Stimulated activated CD4-positive, alpha-beta T cell treated with anti-CD3 and anti-CD28 coated beads, Interleukin-15, amount 100 ng/mL, for 1 hour (primary cell): ENCODE measurements around the gene FNDC11.

Source experiments
- DNase-seq, 2 donors: peaks; one replicate each; pipeline ENCODE4 v3.0.0-alpha.2; 2020; ENCODE audit warnings: low read depth in 1 of 2, low spot score in 1 of 2

The FNDC11 gene

DNA sequence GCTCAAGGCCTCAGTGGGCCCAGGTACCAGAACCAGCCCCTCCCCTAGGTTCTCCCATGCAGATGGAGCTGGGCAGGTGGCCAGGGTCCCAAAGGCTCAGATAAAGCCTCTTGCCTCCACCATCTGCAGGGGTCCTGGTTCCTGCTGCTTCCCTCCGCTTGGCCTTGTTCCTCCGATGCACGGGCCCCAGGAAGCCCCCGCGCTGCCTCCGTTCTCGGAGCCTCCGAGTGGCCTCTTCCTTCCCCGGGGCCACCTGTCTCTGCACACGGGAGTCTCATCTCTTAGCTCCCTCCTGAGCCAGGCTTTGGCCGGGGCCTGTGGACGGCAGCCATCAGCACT, 14.9 kb upstream of the FNDC11 start:
- DNase-seq: no peak

- no peak for DNase-seq
Observed at GRCh38 chr20:63539441-63540370, 14.3 kb upstream of the FNDC11 start.

- no peak for DNase-seq
Observed at GRCh38 chr20:63540417-63541186, 13.4 kb upstream of the FNDC11 start.

DNA sequence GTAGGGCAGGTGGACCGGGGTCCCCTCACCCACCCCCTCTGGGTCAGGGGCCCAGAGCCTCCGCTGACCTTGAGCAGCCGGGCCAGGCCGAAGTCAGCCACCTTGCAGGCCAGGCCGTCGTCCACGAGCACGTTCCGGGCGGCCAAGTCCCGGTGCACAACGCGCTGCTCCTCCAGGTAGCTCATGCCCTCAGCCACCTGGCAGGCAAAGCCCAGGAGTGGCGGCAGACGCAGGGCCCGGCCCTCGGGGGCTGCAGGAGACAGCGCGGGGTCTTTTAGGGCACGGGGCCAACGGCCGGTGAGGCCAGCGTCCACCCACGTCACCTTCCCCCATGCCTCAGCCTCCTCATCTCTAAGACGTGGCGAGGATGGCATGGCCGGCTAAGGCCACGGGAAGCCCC, 12.6 kb upstream of the FNDC11 start:
- no peak for DNase-seq

GRCh38 chr20:63542031-63542559, 11.9 kb upstream of the FNDC11 start:
- no peak for DNase-seq

GRCh38 chr20:63542696-63543095, 11.3 kb upstream of the FNDC11 start:
- DNase-seq: no peak

GRCh38 chr20:63543131-63543530, 10.8 kb upstream of the FNDC11 start:
- no peak for DNase-seq

- DNase-seq: no peak
Observed at GRCh38 chr20:63543733-63544132, 10.2 kb upstream of the FNDC11 start.

DNA sequence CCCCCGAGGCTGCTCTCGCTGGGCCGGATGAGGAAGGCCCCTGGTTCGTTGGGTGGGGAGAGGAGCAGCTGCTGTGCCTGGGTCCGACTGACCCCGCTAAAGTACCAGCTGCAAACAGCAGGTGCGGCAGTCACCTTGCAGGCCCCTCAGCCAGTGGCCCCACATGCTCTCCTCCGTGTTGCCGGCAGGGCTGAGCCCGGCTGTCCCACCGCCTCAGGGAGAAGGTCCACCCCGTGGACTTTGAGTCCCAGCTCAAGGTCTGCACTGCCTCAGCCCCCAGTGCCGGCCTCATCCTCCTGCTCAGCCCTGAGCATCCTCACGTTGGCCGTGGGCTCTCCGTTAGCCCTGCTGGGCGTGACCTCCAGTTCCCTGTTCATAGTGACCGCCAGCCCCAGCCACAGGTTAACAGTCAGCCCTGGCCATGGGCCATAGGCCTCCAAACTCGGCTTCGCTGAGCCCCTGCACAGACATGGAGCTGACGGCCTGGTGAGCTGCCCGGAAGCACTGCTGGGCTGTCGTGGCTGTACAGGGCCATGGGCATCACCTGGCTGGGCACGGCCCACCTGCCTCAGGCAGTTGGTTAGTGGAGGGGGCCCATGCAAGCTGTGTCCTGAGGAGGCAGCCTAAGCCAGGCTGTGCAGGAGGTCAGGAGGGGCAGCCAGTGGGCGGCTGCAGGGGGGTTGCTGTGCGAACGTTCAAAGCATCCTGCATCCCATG, 9.6 kb upstream of the FNDC11 start:
- DNase-seq: no peak

GRCh38 chr20:63544958-63545516, 8.9 kb upstream of the FNDC11 start:
- DNase-seq: no peak

GRCh38 chr20:63545814-63546213, 8.1 kb upstream of the FNDC11 start:
- no peak for DNase-seq

GRCh38 chr20:63546256-63546955, 7.6 kb upstream of the FNDC11 start:
- DNase-seq: no peak

DNA sequence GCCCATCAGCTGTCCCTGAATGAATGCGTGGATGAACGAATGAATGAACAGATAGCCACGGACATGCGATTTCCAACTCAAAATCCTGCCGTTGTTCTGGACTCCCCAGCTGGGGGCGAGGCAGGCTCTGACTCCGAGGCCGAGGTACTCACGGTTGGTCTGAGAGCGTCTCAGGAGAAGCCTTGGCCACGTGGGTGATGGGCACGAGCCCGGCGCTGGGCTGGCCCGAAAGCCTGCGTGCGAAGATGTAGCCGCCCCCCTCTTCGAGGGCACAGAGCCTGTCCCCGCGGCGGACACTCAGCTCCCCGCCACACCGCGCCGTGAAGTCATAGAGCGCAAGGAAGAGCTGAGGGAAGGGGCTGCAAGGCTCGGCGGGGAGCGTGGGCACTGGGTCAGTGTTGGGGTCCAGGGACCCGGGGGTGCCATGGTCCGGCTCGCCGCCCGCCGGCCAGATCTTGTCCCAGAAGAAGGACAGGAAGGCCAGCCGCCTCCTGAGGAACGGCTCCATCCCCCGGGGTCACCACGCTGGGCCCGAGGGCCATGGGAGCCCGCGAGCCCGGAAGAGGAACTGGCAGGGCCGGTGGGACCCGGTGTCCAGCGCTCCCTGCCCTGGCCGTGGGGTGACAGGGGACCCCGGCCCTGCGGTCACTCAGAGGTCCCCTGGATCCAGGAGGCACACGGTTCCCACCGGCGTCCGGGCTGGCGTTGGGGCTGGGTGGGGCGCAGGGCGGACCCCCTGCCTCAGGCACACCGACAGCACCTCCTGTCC, 6.8 kb upstream of the FNDC11 start:
- DNase-seq: no peak

DNA sequence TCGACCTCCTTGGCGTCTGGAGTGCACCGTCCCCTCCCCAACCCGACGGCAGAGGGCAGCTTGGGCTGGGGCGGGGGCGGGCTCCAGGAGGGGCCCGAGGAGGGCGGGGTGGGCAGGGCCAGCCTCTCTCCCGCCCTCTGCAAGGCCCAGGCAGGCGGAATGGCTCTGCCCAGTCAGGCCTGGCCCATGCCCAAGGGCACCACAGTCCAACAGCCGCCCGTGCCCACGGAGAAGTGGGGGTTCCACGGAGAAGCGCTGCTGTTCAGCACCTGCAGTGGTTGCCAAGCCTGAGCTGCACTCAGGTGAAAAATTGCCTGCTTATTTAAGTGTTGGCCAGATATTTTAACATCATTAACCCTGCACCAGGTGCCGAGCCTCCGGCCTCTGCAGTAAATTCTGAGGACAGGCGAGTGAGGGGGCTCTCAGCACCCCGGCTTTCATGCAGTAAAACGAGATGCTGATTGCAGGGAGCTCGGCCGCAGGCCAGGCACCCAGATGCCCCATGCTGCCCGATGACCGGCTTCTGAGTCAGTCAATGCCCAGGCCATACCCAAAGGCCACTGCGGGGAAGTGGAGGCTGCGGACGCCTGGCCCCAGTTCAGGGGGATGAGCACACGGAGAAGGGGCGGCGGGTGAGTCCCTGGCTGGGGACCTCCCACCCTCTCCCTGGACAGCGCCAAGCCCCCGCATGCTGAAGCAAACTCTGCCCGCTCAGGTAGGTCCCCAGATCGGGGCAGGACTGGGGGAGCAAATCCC, 6.1 kb upstream of the FNDC11 start, which contains the start of gene SRMS:
Gene SRMS (minus strand): TSS at position 25 of the 756 bp plus-strand sequence. CDS start 286 bp downstream, outside the sequence.
- no peak for DNase-seq

DNA sequence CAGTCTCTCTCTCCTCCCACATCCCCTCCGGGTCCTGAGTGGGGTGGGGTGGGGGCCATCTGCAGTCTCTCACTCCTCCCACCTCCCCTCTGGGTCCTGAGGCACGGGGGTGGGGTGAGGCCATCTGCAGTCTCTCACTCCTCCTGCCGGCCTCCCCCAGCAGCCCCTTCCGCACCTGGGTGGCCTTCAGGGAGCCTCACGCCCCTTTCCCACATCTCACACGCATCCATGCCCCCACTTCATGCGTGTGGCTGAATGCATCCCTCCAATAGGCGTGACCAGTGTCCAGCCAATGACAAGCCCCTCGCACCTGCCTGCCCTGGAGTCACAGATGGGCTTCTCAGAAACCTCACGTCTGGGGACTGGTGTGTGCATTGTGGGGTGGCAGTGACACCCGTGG, 5.4 kb upstream of the FNDC11 start:
- no peak for DNase-seq

DNA sequence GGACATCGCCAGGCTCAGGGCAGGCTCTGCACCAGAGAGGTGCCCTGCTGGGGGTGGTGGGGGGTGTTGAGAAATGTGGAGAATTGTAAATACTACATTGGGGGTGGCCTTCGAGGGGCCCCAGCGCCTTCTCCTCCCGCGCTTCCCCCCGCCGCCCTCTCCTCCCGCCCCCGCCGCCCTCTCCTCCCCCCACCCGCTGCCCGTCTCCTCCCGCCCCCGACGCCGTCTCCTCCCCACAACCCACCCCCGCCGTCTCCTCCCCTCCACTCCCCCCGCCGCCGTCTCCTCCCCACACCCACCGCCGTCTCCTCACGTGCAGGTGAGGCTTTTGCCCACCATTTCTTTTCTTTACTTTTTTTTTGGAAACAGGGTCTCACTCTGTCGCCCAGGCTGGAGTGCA, 4.9 kb upstream of the FNDC11 start:
- DNase-seq: no peak

DNA sequence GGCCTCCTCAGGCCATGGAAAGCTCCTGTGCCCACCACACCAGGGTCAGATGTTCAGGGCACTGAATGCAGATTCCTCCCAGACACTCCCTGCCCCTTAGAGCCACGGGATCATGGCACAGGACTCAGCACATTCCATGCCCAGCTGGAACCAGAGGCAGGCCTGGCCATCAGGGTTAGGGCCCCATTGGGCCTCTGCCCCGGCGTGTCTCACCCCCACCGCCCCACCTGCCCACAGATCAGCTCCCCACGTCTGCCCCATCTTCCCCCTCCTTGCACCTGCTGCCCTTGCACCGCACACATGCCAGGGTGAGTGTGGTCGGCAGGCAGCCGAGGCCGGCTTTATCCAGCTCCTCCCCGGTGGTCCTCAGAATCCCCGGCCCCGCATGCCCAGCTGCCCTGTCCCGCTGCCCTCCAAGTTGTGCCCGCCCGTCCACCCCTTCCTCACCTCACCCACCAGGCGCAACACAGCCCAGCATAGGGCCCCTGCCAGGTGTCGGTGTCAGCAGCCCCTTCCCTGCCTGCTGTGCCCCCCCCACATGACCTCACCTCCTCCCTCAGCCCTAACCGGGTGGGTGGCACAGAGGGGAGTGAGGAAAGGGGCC, 4.2 kb upstream of the FNDC11 start:
- no peak for DNase-seq

- no peak for DNase-seq
Observed at GRCh38 chr20:63551068-63551467, 2.9 kb upstream of the FNDC11 start.
